Measurements from ENCODE around the gene NPFF. TPM values are rescaled to one million over a fixed set of nuclear protein-coding genes. Genes with fewer than 3 reads are reported as not detected.

Gene NPFF
- total RNA-seq, 1 donor from 2014 or later: not detected

DNA sequence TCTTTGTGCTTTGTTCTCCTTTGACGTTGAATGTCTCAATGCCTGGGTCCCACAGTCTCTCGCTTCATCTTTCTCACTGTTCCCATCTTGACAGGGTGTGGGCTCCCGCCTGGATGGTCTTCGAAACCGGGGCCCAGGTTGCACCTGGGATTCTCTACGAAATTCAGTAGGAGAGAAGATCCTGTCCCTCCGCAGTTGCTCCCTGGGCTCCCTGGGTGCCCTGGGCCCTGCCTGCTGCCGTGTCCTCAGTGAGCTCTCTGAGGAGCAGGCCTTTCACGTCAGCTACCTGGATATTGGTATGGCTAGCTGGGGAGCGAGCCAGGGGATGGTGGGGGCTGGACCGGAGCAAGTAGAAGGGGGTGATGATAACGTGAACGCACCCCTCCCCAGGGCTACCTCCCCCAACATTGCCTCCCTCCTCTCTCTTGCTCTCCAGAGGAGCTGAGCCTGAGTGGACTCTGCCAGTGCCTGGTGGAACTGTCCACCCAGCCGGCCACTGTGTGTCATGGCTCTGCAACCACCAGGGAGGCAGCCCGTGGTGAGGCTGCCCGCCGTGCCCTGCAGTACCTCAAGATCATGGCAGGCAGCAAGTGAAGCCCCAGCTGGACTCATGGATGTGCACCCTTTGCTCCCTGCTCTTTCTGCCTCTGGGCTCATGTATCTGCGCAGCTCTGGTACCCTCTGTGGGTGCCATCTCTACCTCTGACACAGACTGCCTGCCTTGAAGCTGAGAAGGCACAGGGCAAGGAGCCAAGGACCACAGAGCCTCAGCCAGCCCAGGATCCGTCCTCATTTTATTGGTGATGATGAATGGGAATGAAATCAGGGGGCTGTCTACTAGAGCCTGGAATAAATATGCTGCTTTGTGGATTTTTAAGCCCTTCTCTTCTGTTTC lies 1.5 kb downstream of the NPFF start:
- no peak for DNase-seq (ENCODE audit: low spot score in 2 of 2, unreplicated experiment in 2 of 2)
- Mint-ChIP-seq H3K4me1 (peaks cover 11% of the 10 kb centered on the region), H3K9me3 (no peaks in the 10 kb centered on the region), H3K4me3 (no peak overlapping the region), H3K36me3 (peaks cover 6% of the 10 kb centered on the region), H3K27ac (peak overlapping the region; percentile 4), H3K27me3 (ENCODE audit: low read depth) (no peaks in the 10 kb centered on the region)
- TF ChIP-seq, protein P1, sequence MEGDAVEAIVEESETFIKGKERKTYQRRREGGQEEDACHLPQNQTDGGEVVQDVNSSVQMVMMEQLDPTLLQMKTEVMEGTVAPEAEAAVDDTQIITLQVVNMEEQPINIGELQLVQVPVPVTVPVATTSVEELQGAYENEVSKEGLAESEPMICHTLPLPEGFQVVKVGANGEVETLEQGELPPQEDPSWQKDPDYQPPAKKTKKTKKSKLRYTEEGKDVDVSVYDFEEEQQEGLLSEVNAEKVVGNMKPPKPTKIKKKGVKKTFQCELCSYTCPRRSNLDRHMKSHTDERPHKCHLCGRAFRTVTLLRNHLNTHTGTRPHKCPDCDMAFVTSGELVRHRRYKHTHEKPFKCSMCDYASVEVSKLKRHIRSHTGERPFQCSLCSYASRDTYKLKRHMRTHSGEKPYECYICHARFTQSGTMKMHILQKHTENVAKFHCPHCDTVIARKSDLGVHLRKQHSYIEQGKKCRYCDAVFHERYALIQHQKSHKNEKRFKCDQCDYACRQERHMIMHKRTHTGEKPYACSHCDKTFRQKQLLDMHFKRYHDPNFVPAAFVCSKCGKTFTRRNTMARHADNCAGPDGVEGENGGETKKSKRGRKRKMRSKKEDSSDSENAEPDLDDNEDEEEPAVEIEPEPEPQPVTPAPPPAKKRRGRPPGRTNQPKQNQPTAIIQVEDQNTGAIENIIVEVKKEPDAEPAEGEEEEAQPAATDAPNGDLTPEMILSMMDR (IDR thresholded peaks at IDR 0.05; ENCODE audit: unreplicated experiment): no peak

DNA sequence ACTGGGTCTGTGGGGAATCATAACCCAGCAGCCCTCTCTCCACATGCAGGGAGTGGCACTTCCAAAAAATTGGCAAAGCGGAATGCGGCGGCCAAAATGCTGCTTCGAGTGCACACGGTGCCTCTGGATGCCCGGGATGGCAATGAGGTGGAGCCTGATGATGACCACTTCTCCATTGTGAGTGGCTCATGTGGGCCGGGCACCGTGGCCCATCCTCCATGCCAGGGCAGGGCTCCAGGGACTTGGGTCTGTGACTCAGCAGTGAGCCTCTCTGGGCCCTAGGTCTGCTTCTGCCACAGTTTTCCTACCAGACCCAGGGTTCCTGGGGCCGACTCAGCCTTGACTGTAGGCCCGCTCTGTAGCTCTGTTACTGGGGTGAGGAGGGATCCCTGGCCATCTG lies 2.2 kb downstream of the NPFF start:
- H3K9me3 Mint-ChIP-seq: no peaks in the 10 kb centered on the region
- peaks cover 16% of the 10 kb centered on the region for H3K4me1 Mint-ChIP-seq
- no peaks in the 10 kb centered on the region for H3K27me3 Mint-ChIP-seq (ENCODE audit: low read depth)
- no peak overlapping the region for H3K27ac Mint-ChIP-seq
- TF ChIP-seq, protein P1 (IDR thresholded peaks at IDR 0.05; ENCODE audit: unreplicated experiment): no peak
- peaks cover 6% of the 10 kb centered on the region for H3K36me3 Mint-ChIP-seq
- no peak for DNase-seq (ENCODE audit: low spot score in 2 of 2, unreplicated experiment in 2 of 2)
- no peak overlapping the region for H3K4me3 Mint-ChIP-seq

DNA sequence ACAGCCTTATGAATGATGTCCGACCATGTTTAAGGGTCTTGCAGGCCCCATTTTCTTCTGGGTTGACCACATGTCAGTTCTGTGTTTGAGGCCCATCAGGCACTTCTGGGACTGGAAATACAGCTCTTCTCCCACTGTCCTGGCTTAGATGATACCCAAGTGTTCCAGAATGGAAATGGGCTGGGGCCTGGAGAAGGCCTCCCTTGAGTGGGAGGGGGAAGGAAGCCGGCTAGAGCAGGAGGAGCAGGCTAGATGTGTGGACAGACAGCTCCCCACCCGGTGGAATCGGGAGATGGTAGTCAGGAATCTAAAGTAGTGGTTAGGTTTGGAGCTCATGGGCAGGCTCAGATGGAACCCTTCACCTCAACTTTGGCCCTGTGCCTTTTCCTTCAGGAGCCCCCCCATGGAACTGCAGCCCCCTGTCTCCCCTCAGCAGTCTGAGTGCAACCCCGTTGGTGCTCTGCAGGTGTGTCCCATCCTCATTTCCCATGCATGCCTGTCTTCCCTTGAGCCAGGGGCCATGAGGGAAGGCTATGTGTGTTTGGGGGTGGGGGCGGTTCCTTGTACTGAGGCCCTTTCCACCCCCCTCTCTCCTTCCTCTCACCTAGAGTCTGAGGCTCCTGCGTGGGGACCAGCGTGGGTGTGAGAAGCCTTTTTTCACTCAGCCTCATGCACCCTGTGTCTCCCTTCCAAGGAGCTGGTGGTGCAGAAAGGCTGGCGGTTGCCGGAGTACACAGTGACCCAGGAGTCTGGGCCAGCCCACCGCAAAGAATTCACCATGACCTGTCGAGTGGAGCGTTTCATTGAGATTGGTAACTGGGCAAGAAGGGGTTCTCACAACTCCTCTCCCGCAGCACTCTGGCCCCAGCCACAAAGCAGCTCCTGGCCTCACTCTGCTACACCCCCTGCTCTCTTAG lies 3.0 kb downstream of the NPFF start:
- TF ChIP-seq, protein P1 (IDR thresholded peaks at IDR 0.05; ENCODE audit: unreplicated experiment): no peak
- no peak overlapping the region for H3K4me3 Mint-ChIP-seq
- H3K36me3 Mint-ChIP-seq: peaks cover 6% of the 10 kb centered on the region
- H3K9me3 Mint-ChIP-seq: no peaks in the 10 kb centered on the region
- peak overlapping the region; percentile 1 for H3K27ac Mint-ChIP-seq
- DNase-seq (ENCODE audit: low spot score in 2 of 2, unreplicated experiment in 2 of 2): no peak
- peaks cover 20% of the 10 kb centered on the region for H3K4me1 Mint-ChIP-seq
- no peaks in the 10 kb centered on the region for H3K27me3 Mint-ChIP-seq (ENCODE audit: low read depth)

DNA sequence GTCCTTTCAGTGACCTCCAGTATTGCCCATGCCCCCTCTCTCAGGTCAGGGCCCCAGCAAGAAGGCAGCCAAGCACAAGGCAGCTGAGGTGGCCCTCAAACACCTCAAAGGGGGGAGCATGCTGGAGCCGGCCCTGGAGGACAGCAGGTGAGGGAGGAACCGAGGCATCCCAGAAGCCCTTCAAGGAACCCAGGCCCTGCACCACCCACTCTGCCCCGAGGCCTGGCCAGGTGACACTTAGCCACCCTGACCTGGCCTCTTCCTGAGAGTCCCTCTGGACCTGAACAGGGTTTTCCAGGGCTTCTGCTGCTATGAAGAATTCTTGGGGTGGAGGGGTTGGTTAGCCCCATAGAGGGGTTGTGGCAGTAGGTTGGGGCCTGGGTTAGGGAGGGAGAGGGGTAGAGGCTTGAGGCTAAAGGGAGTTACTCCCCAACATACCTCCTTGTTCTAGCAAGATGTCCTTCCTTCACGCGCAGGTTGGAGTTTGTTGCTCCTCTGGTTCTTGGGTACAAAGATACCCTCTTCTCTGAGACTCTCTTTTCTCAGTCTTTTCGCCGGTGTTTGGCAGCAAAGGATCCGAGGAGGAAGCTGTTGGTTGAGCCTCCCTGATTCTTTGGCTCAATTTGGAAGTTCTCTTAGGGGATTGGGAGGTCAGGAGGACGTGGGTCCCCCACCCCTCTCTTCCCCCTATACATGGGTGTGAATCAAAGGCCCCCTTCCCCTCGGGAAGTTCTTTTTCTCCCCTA lies 4.1 kb downstream of the NPFF start:
- DNase-seq (ENCODE audit: low spot score in 2 of 2, unreplicated experiment in 2 of 2): no peak
- TF ChIP-seq, protein P1 (IDR thresholded peaks at IDR 0.05; ENCODE audit: unreplicated experiment): no peak
- H3K27me3 Mint-ChIP-seq (ENCODE audit: low read depth): no peaks in the 10 kb centered on the region
- H3K4me3 Mint-ChIP-seq: no peak overlapping the region
- H3K4me1 Mint-ChIP-seq: peaks cover 29% of the 10 kb centered on the region
- H3K36me3 Mint-ChIP-seq: peaks cover 6% of the 10 kb centered on the region
- no peaks in the 10 kb centered on the region for H3K9me3 Mint-ChIP-seq
- peak overlapping the region; percentile 50 for H3K27ac Mint-ChIP-seq

DNA sequence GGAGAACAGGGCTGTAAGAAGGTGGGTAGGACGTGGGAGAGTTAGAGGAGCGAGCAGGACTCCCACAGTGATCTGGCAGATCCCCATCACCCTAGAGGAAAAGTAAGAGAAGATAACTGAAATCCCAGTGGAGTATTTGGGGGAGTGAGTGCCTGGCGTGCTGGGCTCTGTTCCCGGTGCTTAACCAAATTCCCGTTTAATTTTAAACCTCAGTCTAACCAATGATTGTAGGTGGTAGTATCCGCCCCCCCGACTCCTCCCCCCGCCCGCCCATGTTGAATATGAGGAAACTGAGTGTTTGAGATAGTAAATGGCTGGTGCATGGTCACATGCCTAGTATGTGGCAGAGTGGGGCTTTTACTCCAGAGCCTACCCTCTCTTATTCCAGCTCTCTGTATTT lies 5.0 kb downstream of the NPFF start:
- TF ChIP-seq, protein P1 (IDR thresholded peaks at IDR 0.05; ENCODE audit: unreplicated experiment): no peak
- H3K4me3 Mint-ChIP-seq: peak overlapping the region; percentile 83
- peaks cover 30% of the 10 kb centered on the region for H3K4me1 Mint-ChIP-seq
- no peaks in the 10 kb centered on the region for H3K9me3 Mint-ChIP-seq
- H3K27me3 Mint-ChIP-seq (ENCODE audit: low read depth): no peaks in the 10 kb centered on the region
- no peak for DNase-seq (ENCODE audit: low spot score in 2 of 2, unreplicated experiment in 2 of 2)
- peak overlapping the region; percentile 98 for H3K27ac Mint-ChIP-seq
- H3K36me3 Mint-ChIP-seq: peaks cover 6% of the 10 kb centered on the region

Measured in mesothelial cell of epicardium (in vitro differentiated cells).